Endothelial cell of umbilical vein (primary cell): ENCODE results near the gene ARNT2. TPM values are rescaled to one million over a fixed set of nuclear protein-coding genes. Genes with fewer than 3 reads are reported as not detected.

Source experiments
- BruUV-seq: library from RNA; stranded (reverse); fragments of 400-500 nt; replicated peaks from 2 replicates; lab custom pipeline; 2021; lab: Mats Ljungman, UMichigan
- CTCF ChIA-PET: fragments of 300-600, 350-600 bp; sonication (Branson Sonifier 250); formaldehyde crosslinking; loops from one replicate; lab custom pipeline; 2021; ENCODE audit warnings: antibody characterized with exemption, inconsistent platforms; lab: Charles Lee
- POLR2A ChIA-PET: fragments of 300-600, 350-600 bp; sonication (Branson Sonifier 250); formaldehyde crosslinking; loops from one replicate; lab custom pipeline; 2021; ENCODE audit warnings: antibody characterized with exemption, inconsistent platforms; lab: Charles Lee
- DNase-seq: peaks from one replicate; pipeline ENCODE4 v3.0.0-alpha.2; 2011; ENCODE audit warnings: low read depth, low spot score
- FAIRE-seq: peaks from 2 replicates; lab custom pipeline; 2011; peaks lifted over from hg19 to GRCh38; lab: Jason Lieb, UNC
- H2AFZ ChIP-seq: 2 replicates; pipeline ENCODE4 v1.6.0; 2012; ENCODE audit warnings: low read depth, low read length, control low read depth, inconsistent platforms
- H3K27ac ChIP-seq: 2 replicates; pipeline ENCODE4 v1.5.1; 2011; ENCODE audit warnings: low read depth, mild to moderate bottlenecking, control low read depth, low read length, moderate library complexity; ENCODE audit not compliant: insufficient read depth
- H3K27me3 ChIP-seq, 2 experiments: 2 replicates each; pipeline versions ENCODE4 v1.6.0 to v1.6.1; 2011; ENCODE audit warnings: low read length in 2 of 2, mixed read lengths in 1 of 2; ENCODE audit not compliant: control insufficient read depth in 2 of 2, insufficient read depth in 2 of 2
- H3K36me3 ChIP-seq, 2 experiments: 2 replicates in 1 of 2; 3 replicates in 1 of 2; pipeline ENCODE4 v1.5.1; 2011; ENCODE audit warnings: low read length in 2 of 2, mild to moderate bottlenecking in 1 of 2, moderate library complexity in 1 of 2; ENCODE audit not compliant: control insufficient read depth in 2 of 2, insufficient read depth in 2 of 2; ENCODE audit errors: extremely low read depth in 1 of 2
- H3K4me1 ChIP-seq: 3 replicates; pipeline ENCODE4 v1.5.1; 2011; ENCODE audit warnings: mild to moderate bottlenecking, low read length; ENCODE audit not compliant: control insufficient read depth, insufficient read depth; ENCODE audit errors: extremely low read depth
- H3K4me2 ChIP-seq: 2 replicates; pipeline ENCODE4 v1.6.1; 2011; ENCODE audit warnings: low read length, control low read depth, mixed read lengths; ENCODE audit not compliant: insufficient read depth
- H3K4me3 ChIP-seq, 3 experiments: fragments of 200-600 bp in 1 of 3; sonication (generic), shearing (Covaris generic) in 1 of 3; replicated peaks in 1 of 3; 2 replicates each; pipeline ENCODE4 v1.5.1; 2011 to 2016; ENCODE audit warnings: control low read depth in 3 of 3, low read length in 3 of 3, mild to moderate bottlenecking in 2 of 3, inconsistent platforms in 1 of 3, low read depth in 1 of 3, moderate library complexity in 1 of 3; ENCODE audit not compliant: insufficient read depth in 1 of 3
- H3K79me2 ChIP-seq: 2 replicates; pipeline ENCODE4 v1.6.0; 2012; ENCODE audit warnings: low read length, inconsistent platforms; ENCODE audit not compliant: control insufficient read depth, insufficient read depth
- H3K9ac ChIP-seq: replicated peaks from 2 replicates; pipeline ENCODE3; 2011; ENCODE audit warnings: low read length, control low read depth; ENCODE audit not compliant: insufficient read depth; ENCODE audit errors: extremely low read depth
- H3K9me1 ChIP-seq: replicated peaks from 3 replicates; pipeline ENCODE4 v1.6.0; 2011; ENCODE audit warnings: mild to moderate bottlenecking, low read length; ENCODE audit not compliant: control insufficient read depth, insufficient read depth; ENCODE audit errors: extremely low read depth
- H3K9me3 ChIP-seq: replicated peaks from 2 replicates; pipeline ENCODE4 v1.5.1; 2012; ENCODE audit warnings: low read length, inconsistent platforms; ENCODE audit not compliant: control insufficient read depth, insufficient read depth
- H4K20me1 ChIP-seq: replicated peaks from 2 replicates; pipeline ENCODE3; 2011; ENCODE audit warnings: mild to moderate bottlenecking, low read length; ENCODE audit not compliant: control insufficient read depth, insufficient read depth; ENCODE audit errors: extremely low read depth
- EZH2 ChIP-seq: IDR thresholded peaks from 2 replicates; pipeline ENCODE4 v1.6.1; 2012; ENCODE audit warnings: borderline replicate concordance, low read depth, mild to moderate bottlenecking, moderate library complexity, low read length, inconsistent platforms; ENCODE audit not compliant: severe bottlenecking
- FOS ChIP-seq: IDR thresholded peaks from 2 replicates; pipeline ENCODE4 v1.6.1; 2011; ENCODE audit warnings: mild to moderate bottlenecking, low read length, moderate library complexity, borderline replicate concordance; ENCODE audit not compliant: insufficient read depth
- GATA2 ChIP-seq: IDR thresholded peaks from 2 replicates; pipeline ENCODE4 v1.7.0; 2011; ENCODE audit warnings: low read depth, mild to moderate bottlenecking, moderate library complexity, mixed read lengths, low read length; ENCODE audit not compliant: insufficient read length, insufficient read depth
- JUN ChIP-seq: IDR thresholded peaks from 2 replicates; pipeline ENCODE4 v1.6.1; 2011; ENCODE audit warnings: borderline replicate concordance, low read depth; ENCODE audit not compliant: insufficient read length, insufficient read depth
- MYC ChIP-seq: IDR thresholded peaks from one replicate; pipeline ENCODE4 v1.6.1; 2011; ENCODE audit warnings: mild to moderate bottlenecking, low read depth, low read length
- POLR2A ChIP-seq: IDR thresholded peaks from 2 replicates; pipeline ENCODE4 v1.6.1; 2012; ENCODE audit warnings: low read depth, mild to moderate bottlenecking, control low read depth, low read length
- POLR2AphosphoS5 ChIP-seq: IDR thresholded peaks from 2 replicates; pipeline ENCODE4 v1.6.1; 2012; ENCODE audit warnings: low read depth, mild to moderate bottlenecking, control low read depth, low read length, moderate library complexity; ENCODE audit not compliant: insufficient read depth
- dilution Hi-C: fragments of 300-500 bp; cut with MboI; formaldehyde crosslinking; loops from one replicate; pipeline ENCODE4 v1.15.0; 2019; ENCODE audit warnings: low sequenced_read_pairs; ENCODE audit not compliant: extremely low pct_ligation_motif_present
- intact Hi-C: fragments of 100-400 bp; cut with micrococcal nuclease; formaldehyde crosslinking; loops from one replicate; pipeline ENCODE4 v1.10.0; 2022
- polyA plus RNA-seq, 4 experiments: library from polyadenylated mRNA; depleted of rRNA in 3 of 4; stranded (reverse) in 3 of 4; unstranded in 1 of 4; fragments of >200 nt; gene quantifications; 2 replicates each; pipeline versions ENCODE4 v1.2.1 to v1.2.3, GENCODE V29; 2011 to 2012; ENCODE audit warnings: missing spikeins in 1 of 4
- total RNA-seq: library from RNA; stranded (reverse); gene quantifications from 2 replicates; pipeline ENCODE4 v1.2.3, GENCODE V29; 2021
- TF ChIP-seq, protein P1 (sequence below): IDR thresholded peaks from 2 replicates; pipeline ENCODE4 v1.6.1; 2011; ENCODE audit not compliant: insufficient read depth, insufficient read length
- TF ChIP-seq, protein P2 (sequence below), 2 donors: IDR thresholded peaks; 1 replicate in 1 of 2; 2 replicates in 1 of 2; pipeline ENCODE4 v1.5.1; 2011; ENCODE audit warnings: low read length in 2 of 2, mild to moderate bottlenecking in 2 of 2, moderate library complexity in 2 of 2, control low read depth in 1 of 2, inconsistent platforms in 1 of 2, low read depth in 1 of 2; ENCODE audit not compliant: insufficient read depth in 1 of 2; ENCODE audit errors: extremely low read depth in 1 of 2

ARNT2 gene
- total and polyA plus RNA-seq, 2 donors (not counting 3 experiments of a cell fraction or from before 2014, with no cell fraction given): 0.03 to 0.20 TPM

DNA sequence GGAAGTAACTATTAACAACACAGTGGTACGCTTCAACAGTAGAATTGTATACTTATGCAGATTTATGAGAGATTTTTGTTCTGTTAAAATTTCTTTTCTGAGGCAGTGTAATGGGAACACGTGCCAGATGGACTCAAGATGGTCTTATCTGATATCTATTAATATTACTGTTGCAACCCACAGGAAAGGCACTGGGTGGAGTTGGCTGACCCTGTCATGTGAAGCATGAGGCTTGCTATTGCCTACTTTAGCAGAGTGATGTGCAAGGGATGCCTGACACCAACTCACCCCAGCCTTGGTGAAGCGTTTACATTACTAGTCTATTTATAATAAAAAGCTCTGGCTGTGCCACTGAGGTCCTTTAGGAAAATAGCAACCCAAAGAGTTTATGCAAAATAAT is 19.8 kb upstream of the ARNT2 start:
- H3K4me2 ChIP-seq: no peak overlapping the region
- no peak overlapping the region for H3K9ac ChIP-seq
- H3K9me1 ChIP-seq: no peaks in the 10 kb centered on the region
- BruUV-seq: no TSS peak
- TF ChIP-seq, protein P1, sequence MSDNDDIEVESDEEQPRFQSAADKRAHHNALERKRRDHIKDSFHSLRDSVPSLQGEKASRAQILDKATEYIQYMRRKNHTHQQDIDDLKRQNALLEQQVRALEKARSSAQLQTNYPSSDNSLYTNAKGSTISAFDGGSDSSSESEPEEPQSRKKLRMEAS: no peak
- TF ChIP-seq POLR2A: no peak
- no peak for TF ChIP-seq POLR2AphosphoS5
- TF ChIP-seq, protein P2, sequence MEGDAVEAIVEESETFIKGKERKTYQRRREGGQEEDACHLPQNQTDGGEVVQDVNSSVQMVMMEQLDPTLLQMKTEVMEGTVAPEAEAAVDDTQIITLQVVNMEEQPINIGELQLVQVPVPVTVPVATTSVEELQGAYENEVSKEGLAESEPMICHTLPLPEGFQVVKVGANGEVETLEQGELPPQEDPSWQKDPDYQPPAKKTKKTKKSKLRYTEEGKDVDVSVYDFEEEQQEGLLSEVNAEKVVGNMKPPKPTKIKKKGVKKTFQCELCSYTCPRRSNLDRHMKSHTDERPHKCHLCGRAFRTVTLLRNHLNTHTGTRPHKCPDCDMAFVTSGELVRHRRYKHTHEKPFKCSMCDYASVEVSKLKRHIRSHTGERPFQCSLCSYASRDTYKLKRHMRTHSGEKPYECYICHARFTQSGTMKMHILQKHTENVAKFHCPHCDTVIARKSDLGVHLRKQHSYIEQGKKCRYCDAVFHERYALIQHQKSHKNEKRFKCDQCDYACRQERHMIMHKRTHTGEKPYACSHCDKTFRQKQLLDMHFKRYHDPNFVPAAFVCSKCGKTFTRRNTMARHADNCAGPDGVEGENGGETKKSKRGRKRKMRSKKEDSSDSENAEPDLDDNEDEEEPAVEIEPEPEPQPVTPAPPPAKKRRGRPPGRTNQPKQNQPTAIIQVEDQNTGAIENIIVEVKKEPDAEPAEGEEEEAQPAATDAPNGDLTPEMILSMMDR (IDR thresholded peaks at IDR 0.05; ENCODE audit: extremely low read depth in 1 of 2, insufficient read depth in 1 of 2, low read depth in 1 of 2, low read length in 2 of 2): no peak
- TF ChIP-seq GATA2: no peak
- no peak for TF ChIP-seq MYC
- TF ChIP-seq FOS: no peak
- no peak for TF ChIP-seq EZH2
- TF ChIP-seq JUN: no peak
- no peaks in the 10 kb centered on the region for H3K27me3 ChIP-seq
- dilution Hi-C loops: no loop called here
- H3K4me3 ChIP-seq: no peak overlapping the region
- no peaks in the 10 kb centered on the region for H3K79me2 ChIP-seq
- H3K36me3 ChIP-seq: no peaks in the 10 kb centered on the region
- FAIRE-seq (no peak), DNase-seq (no peak)
- H2AFZ ChIP-seq: no peak overlapping the region
- H4K20me1 ChIP-seq: no peaks in the 10 kb centered on the region
- H3K4me1 ChIP-seq: no peaks in the 10 kb centered on the region
- no peak overlapping the region for H3K27ac ChIP-seq
- intact Hi-C loops: no loop called here
- H3K9me3 ChIP-seq: no peaks in the 10 kb centered on the region
- ChIA-PET CTCF (no interaction called here), POLR2A (no interaction called here)
